Skeletal muscle satellite cell (primary cell): Measurements from ENCODE around the gene BACE2.
"Not testable (repeated sequence)": the region's sequence is repeated elsewhere in the genome, so short reads cannot be mapped to it uniquely, and the experiment has no call there.

Experiments used
- H3K27me3 ChIP-seq: 2 replicates; pipeline ENCODE4 v1.7.0; 2013; ENCODE audit warnings: low read length; ENCODE audit not compliant: control insufficient read depth, insufficient read depth
- H3K36me3 ChIP-seq: 2 replicates; pipeline ENCODE4 v1.7.0; 2013; ENCODE audit warnings: mild to moderate bottlenecking, control low read depth, low read length; ENCODE audit not compliant: insufficient read depth
- H3K4me1 ChIP-seq: 2 replicates; pipeline ENCODE4 v1.7.0; 2013; ENCODE audit warnings: low read length; ENCODE audit not compliant: control insufficient read depth, insufficient read depth
- H3K4me2 ChIP-seq: 2 replicates; pipeline ENCODE4 v1.7.0; 2013; ENCODE audit warnings: mild to moderate bottlenecking, low read length
- H3K4me3 ChIP-seq: 2 replicates; pipeline ENCODE4 v1.7.0; 2013; ENCODE audit warnings: low read length
- H3K9ac ChIP-seq: 2 replicates; pipeline ENCODE4 v1.7.0; 2013; ENCODE audit warnings: mild to moderate bottlenecking, low read depth, low read length, moderate library complexity
- H3K9me3 ChIP-seq: replicated peaks from 2 replicates; pipeline ENCODE4 v1.7.0; 2013; ENCODE audit warnings: mild to moderate bottlenecking, control low read depth, low read length

Gene BACE2

GRCh38 chr21:41290106-41290799 is 122.3 kb downstream of the BACE2 start:
- no peaks in the 10 kb centered on the region for H3K36me3 ChIP-seq
- H3K27me3 ChIP-seq: peaks cover 35% of the 10 kb centered on the region
- no peak overlapping the region for H3K9ac ChIP-seq
- no peak overlapping the region for H3K4me2 ChIP-seq
- H3K9me3 ChIP-seq: no peaks in the 10 kb centered on the region
- no peak overlapping the region for H3K4me3 ChIP-seq
- H3K4me1 ChIP-seq: no peaks in the 10 kb centered on the region

GRCh38 chr21:41294548-41295231 is 126.7 kb downstream of the BACE2 start:
- H3K36me3 ChIP-seq: no peaks in the 10 kb centered on the region
- H3K4me1 ChIP-seq: no peaks in the 10 kb centered on the region
- no peaks in the 10 kb centered on the region for H3K9me3 ChIP-seq
- H3K4me3 ChIP-seq: no peak overlapping the region
- peaks cover 12% of the 10 kb centered on the region for H3K27me3 ChIP-seq
- H3K4me2 ChIP-seq: no peak overlapping the region
- no peak overlapping the region for H3K9ac ChIP-seq

- no peaks in the 10 kb centered on the region for H3K9me3 ChIP-seq
- H3K4me1 ChIP-seq: no peaks in the 10 kb centered on the region
- no peak overlapping the region for H3K9ac ChIP-seq
- peaks cover 6% of the 10 kb centered on the region for H3K27me3 ChIP-seq
- H3K4me2 ChIP-seq: no peak overlapping the region
- H3K4me3 ChIP-seq: no peak overlapping the region
- no peaks in the 10 kb centered on the region for H3K36me3 ChIP-seq
Measured at GRCh38 chr21:41295721-41296254, 127.8 kb downstream of the BACE2 start.

- Histone ChIP-seq H3K9ac (no peak overlapping the region), H3K4me3 (no peak overlapping the region), H3K9me3 (peaks cover 4% of the 10 kb centered on the region), H3K27me3 (no peaks in the 10 kb centered on the region), H3K4me1 (no peaks in the 10 kb centered on the region), H3K36me3 (no peaks in the 10 kb centered on the region), H3K4me2 (no peak overlapping the region)
Measured at GRCh38 chr21:41302976-41303375, 135.0 kb downstream of the BACE2 start.

- H3K27me3 ChIP-seq: peaks cover under 1% of the 10 kb centered on the region
- H3K36me3 ChIP-seq: no peaks in the 10 kb centered on the region
- no peak overlapping the region for H3K4me3 ChIP-seq
- peaks cover 4% of the 10 kb centered on the region for H3K9me3 ChIP-seq
- no peak overlapping the region for H3K4me2 ChIP-seq
- no peaks in the 10 kb centered on the region for H3K4me1 ChIP-seq
- no peak overlapping the region for H3K9ac ChIP-seq
Measured at GRCh38 chr21:41304068-41304720, 136.2 kb downstream of the BACE2 start.

GRCh38 chr21:41307219-41307618 is 139.3 kb downstream of the BACE2 start:
- no peak overlapping the region for H3K9ac ChIP-seq
- peaks cover 4% of the 10 kb centered on the region for H3K9me3 ChIP-seq
- H3K36me3 ChIP-seq: no peaks in the 10 kb centered on the region
- H3K4me2 ChIP-seq: no peak overlapping the region
- no peak overlapping the region for H3K4me3 ChIP-seq
- H3K4me1 ChIP-seq: no peaks in the 10 kb centered on the region
- H3K27me3 ChIP-seq: peaks cover 6% of the 10 kb centered on the region

GRCh38 chr21:41313285-41314164 is 145.6 kb downstream of the BACE2 start:
- peaks cover 35% of the 10 kb centered on the region for H3K27me3 ChIP-seq

GRCh38 chr21:41315726-41316125 is 147.8 kb downstream of the BACE2 start:
- H3K36me3 ChIP-seq: no peaks in the 10 kb centered on the region
- no peaks in the 10 kb centered on the region for H3K4me1 ChIP-seq
- no peak overlapping the region for H3K9ac ChIP-seq
- H3K4me3 ChIP-seq: no peak overlapping the region
- peaks cover 43% of the 10 kb centered on the region for H3K27me3 ChIP-seq
- H3K9me3 ChIP-seq: no peaks in the 10 kb centered on the region
- no peak overlapping the region for H3K4me2 ChIP-seq

More at GRCh38 chr21:41313285-41314164, 145.6 kb downstream of the BACE2 start:
- H3K4me1 ChIP-seq, H3K4me3 ChIP-seq, H3K4me2 ChIP-seq, H3K36me3 ChIP-seq, H3K9me3 ChIP-seq, H3K9ac ChIP-seq: not testable (repeated sequence)

GRCh38 chr21:41316200-41317062 is 148.5 kb downstream of the BACE2 start, which contains the start of gene FAM3B:
FAM3B (plus strand) TSS chr21:41316801; CDS start chr21:41316880, 79 bp downstream.
- Histone ChIP-seq H3K9ac (no peak within 1 kb of the TSS), H3K9me3 (no peaks in the 10 kb centered on the region), H3K36me3 (no peaks in the 10 kb centered on the region), H3K4me3 (no peak within 1 kb of the TSS), H3K4me1 (no peaks in the 10 kb centered on the region), H3K27me3 (peaks cover 47% of the 10 kb centered on the region), H3K4me2 (no peak within 1 kb of the TSS)

GRCh38 chr21:41317063-41317392 is 149.1 kb downstream of the BACE2 start:
- Histone ChIP-seq H3K4me3 (no peak overlapping the region), H3K4me1 (no peaks in the 10 kb centered on the region), H3K27me3 (peaks cover 47% of the 10 kb centered on the region), H3K4me2 (no peak overlapping the region), H3K9me3 (no peaks in the 10 kb centered on the region), H3K9ac (no peak overlapping the region), H3K36me3 (no peaks in the 10 kb centered on the region)
